CD4-positive, CD25-positive, alpha-beta regulatory T cell (primary cell): Measurements from ENCODE around the gene CCL4. TPM values are rescaled to one million over a fixed set of nuclear protein-coding genes. Genes with fewer than 3 reads are reported as not detected.

Experiments
- ATAC-seq, 2 donors: fragments of 150-1000 bp; cut with Tn5 transposase; one replicate each; pipeline ENCODE4 v1.10.0; 2021; ENCODE audit warnings: low read depth in 2 of 2, moderate number of reproducible peaks in 2 of 2, moderate library complexity in 1 of 2
- DNase-seq, 3 donors: peaks; one replicate each; pipeline versions ENCODE4 v3.0.0 to v3.0.0-alpha.2; 2012 to 2022; ENCODE audit warnings: mixed read lengths in 1 of 3
- H3K27ac ChIP-seq: one replicate; pipeline ENCODE4 v1.7.0; 2013; ENCODE audit warnings: mild to moderate bottlenecking, low read length; ENCODE audit not compliant: insufficient read depth, poor library complexity, severe bottlenecking
- H3K27me3 ChIP-seq: one replicate; pipeline ENCODE4 v1.7.0; 2013; ENCODE audit warnings: low read length; ENCODE audit not compliant: control insufficient read depth, insufficient read depth
- H3K36me3 ChIP-seq: one replicate; pipeline ENCODE4 v1.7.0; 2013; ENCODE audit warnings: mild to moderate bottlenecking, low read length, moderate library complexity; ENCODE audit not compliant: control insufficient read depth, insufficient read depth
- H3K4me1 ChIP-seq: 2 replicates; pipeline ENCODE4 v1.7.0; 2013; ENCODE audit warnings: mild to moderate bottlenecking, low read length; ENCODE audit not compliant: insufficient read depth, control insufficient read depth, poor library complexity, severe bottlenecking
- H3K4me3 ChIP-seq: one replicate; pipeline ENCODE4 v1.7.0; 2013; ENCODE audit warnings: low read depth, mild to moderate bottlenecking, low read length, moderate library complexity
- H3K9me3 ChIP-seq, 2 experiments: 1 replicate in 1 of 2; 2 replicates in 1 of 2; pipeline ENCODE4 v1.7.0; 2013; ENCODE audit warnings: low read length in 2 of 2, mild to moderate bottlenecking in 1 of 2, moderate library complexity in 1 of 2; ENCODE audit not compliant: control insufficient read depth in 2 of 2
- H3K27ac Mint-ChIP-seq, 3 donors: one replicate each; pipeline ENCODE4 v1.8.0; 2020 to 2022; ENCODE audit warnings: mild to moderate bottlenecking in 3 of 3, mixed read lengths in 3 of 3, moderate library complexity in 2 of 3
- H3K27me3 Mint-ChIP-seq: one replicate; pipeline ENCODE4 v1.8.0; 2022; ENCODE audit warnings: mild to moderate bottlenecking, mixed read lengths
- H3K36me3 Mint-ChIP-seq: one replicate; pipeline ENCODE4 v1.8.0; 2020; ENCODE audit warnings: mixed read lengths
- H3K4me1 Mint-ChIP-seq, 4 donors: one replicate each; pipeline ENCODE4 v1.8.0; 2020 to 2022; ENCODE audit warnings: mixed read lengths in 4 of 4, mild to moderate bottlenecking in 1 of 4
- H3K4me3 Mint-ChIP-seq, 4 donors: one replicate each; pipeline ENCODE4 v1.8.0; 2020 to 2022; ENCODE audit warnings: mild to moderate bottlenecking in 4 of 4, mixed read lengths in 4 of 4, moderate library complexity in 3 of 4
- H3K9me3 Mint-ChIP-seq, 7 donors: one replicate each; pipeline ENCODE4 v1.8.0; 2020 to 2022; ENCODE audit warnings: mixed read lengths in 7 of 7, mild to moderate bottlenecking in 3 of 7, moderate library complexity in 2 of 7
- polyA plus RNA-seq, 4 donors: library from polyadenylated mRNA; unstranded; fragments of 300-500 nt; fragmentation: Illumina TruSeq; gene quantifications; one replicate each; pipeline ENCODE4 v1.2.3, GENCODE V29; 2021
- total RNA-seq: library from RNA; stranded (reverse); gene quantifications from one replicate; pipeline ENCODE4 v1.2.3, GENCODE V29; 2022

Gene CCL4
- total and polyA plus RNA-seq, 5 donors from 2014 or later = 0.49 to 1.2 (median 0.59) TPM; not detected in 2

DNA sequence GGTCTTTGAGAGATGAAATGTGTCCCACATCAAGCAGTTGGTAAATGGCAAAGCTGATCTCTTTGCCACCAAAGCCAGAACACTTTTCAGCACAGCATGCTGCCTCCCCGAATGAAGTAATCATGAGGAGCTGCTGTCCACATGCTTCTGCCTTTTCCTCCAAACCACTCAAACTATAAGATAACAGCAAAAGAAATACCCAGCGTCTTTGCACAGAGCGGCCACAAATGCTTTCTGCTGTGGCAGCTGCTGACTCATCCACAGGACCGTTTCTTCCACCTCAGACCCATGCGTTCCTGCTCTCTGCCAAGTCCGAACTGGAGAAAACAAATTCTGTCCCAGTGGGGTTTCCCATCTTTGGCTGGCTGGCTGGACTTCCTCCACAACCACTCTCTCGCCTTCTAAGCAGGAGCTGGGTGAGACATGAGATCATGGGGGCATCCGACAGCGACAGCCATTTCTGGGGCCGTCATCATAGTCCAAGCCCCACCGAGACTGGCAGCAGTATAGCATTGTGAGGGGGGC is 45.7 kb downstream of the CCL4 start:
- Mint-ChIP-seq H3K4me1 (peaks cover 0 to 4% (median 2%) of the 10 kb centered on the region in 4 donors), H3K4me3 (no peak overlapping the region), H3K27me3 (peaks cover 29% of the 10 kb centered on the region), H3K36me3 (no peaks in the 10 kb centered on the region), H3K27ac (no peak overlapping the region), H3K9me3 (no peaks in the 10 kb centered on the region)
- H3K4me3 ChIP-seq = no peak overlapping the region
- H3K9me3 ChIP-seq = no peaks in the 10 kb centered on the region
- peaks cover 12% of the 10 kb centered on the region for H3K27me3 ChIP-seq
- no peaks in the 10 kb centered on the region for H3K4me1 ChIP-seq
- DNase-seq = no peak
- H3K36me3 ChIP-seq = no peaks in the 10 kb centered on the region
- ATAC-seq = no peak
- no peak overlapping the region for H3K27ac ChIP-seq

GRCh38 chr17:36151891-36152638 is 48.4 kb downstream of the CCL4 start:
- Mint-ChIP-seq H3K36me3 (no peaks in the 10 kb centered on the region), H3K9me3 (no peaks in the 10 kb centered on the region), H3K27ac (no peak overlapping the region), H3K27me3 (peaks cover 41% of the 10 kb centered on the region), H3K4me1 (peaks cover 0 to 4% (median 2%) of the 10 kb centered on the region in 4 donors), H3K4me3 (no peak overlapping the region)
- DNase-seq (no peak), ATAC-seq (no peak)
- Histone ChIP-seq H3K4me1 (no peaks in the 10 kb centered on the region), H3K27ac (no peak overlapping the region), H3K9me3 (no peaks in the 10 kb centered on the region), H3K36me3 (no peaks in the 10 kb centered on the region), H3K27me3 (peaks cover 12% of the 10 kb centered on the region), H3K4me3 (no peak overlapping the region)

DNA sequence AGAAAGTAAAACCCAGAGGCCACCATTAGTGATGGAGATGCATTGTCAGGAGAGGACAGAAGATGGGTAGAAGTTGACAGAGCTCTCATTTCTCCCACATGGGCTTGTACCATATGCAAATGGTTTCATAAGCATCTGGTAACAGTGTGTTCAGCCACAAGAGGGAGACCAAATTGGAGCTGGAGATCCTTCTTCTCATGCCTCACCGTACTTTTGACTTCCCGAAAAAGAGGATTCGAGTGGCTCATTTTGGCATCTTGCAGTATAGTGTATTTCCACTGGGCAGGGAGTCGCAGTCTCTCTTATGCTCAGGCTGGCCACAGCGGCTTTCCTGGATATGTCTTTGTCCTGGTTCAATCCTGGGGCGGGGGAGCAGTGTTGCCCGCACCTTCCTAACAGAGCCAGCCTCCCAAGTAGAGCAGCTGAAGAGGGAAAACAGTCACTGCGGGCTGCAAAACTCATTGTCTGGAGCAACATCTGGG is 49.1 kb downstream of the CCL4 start:
- ATAC-seq = no peak
- H3K4me3 ChIP-seq = no peak overlapping the region
- Mint-ChIP-seq H3K4me1 (peaks cover 0 to 4% (median 2%) of the 10 kb centered on the region in 4 donors), H3K27ac (no peak overlapping the region), H3K27me3 (peaks cover 41% of the 10 kb centered on the region), H3K4me3 (no peak overlapping the region), H3K36me3 (no peaks in the 10 kb centered on the region), H3K9me3 (no peaks in the 10 kb centered on the region)
- H3K27ac ChIP-seq = no peak overlapping the region
- H3K27me3 ChIP-seq = peaks cover 12% of the 10 kb centered on the region
- no peak for DNase-seq
- H3K4me1 ChIP-seq = no peaks in the 10 kb centered on the region
- H3K9me3 ChIP-seq = no peaks in the 10 kb centered on the region
- H3K36me3 ChIP-seq = no peaks in the 10 kb centered on the region

DNA sequence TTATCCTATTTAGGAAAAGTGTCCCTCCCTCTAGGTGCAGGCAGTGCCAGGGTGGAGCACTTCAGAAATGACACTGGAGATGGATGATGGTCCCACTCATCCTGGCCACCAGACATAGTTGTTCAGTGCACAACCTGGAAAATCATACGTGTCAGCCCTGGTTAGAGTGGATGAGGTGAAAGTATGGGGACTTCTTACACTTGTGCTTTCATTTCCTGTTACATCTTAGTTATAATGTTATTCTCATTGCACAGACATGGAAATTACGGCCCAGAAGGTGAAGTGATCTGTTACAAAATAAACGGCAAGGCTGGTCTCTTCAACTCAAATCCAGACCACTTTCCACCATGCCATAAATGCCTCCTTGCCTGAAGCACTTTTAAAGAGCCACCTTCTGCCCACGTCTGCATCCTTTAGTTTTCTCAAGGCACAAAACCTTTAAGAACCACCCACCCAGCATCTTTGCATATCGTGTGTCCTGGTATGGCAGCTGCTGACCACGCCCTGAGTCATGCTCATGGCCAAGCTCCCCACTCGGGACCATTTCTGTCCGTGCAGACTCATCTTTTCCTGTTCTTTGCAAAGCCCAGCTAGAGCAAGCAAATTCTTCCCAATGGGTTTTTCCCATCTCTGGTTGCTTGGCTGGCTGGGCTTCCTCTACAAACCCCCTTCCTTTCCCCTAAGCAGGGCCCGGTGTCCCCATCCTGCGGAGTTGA is 50.4 kb downstream of the CCL4 start:
- no peak for DNase-seq
- H3K27ac Mint-ChIP-seq = no peak overlapping the region

More for the DNA sequence above, 50.4 kb downstream of the CCL4 start:
- peaks cover 39% of the 10 kb centered on the region for H3K27me3 Mint-ChIP-seq
- Histone ChIP-seq H3K4me3 (no peak overlapping the region), H3K4me1 (no peaks in the 10 kb centered on the region), H3K9me3 (no peaks in the 10 kb centered on the region), H3K27me3 (peaks cover 12% of the 10 kb centered on the region), H3K36me3 (no peaks in the 10 kb centered on the region), H3K27ac (no peak overlapping the region)
- no peak overlapping the region for H3K4me3 Mint-ChIP-seq
- peaks cover 0 to 2% (median 1%) of the 10 kb centered on the region in 4 donors for H3K4me1 Mint-ChIP-seq
- peak in 1 of 2 donors; percentile 18 for ATAC-seq
- H3K36me3 Mint-ChIP-seq = no peaks in the 10 kb centered on the region
- no peaks in the 10 kb centered on the region for H3K9me3 Mint-ChIP-seq

Other genes with a start within 250 kb of the CCL4 start
- not detected for gene HEATR9, start 234.9 kb upstream of the CCL4 start, total RNA-seq
- not detected for gene HEATR9, start 234.9 kb upstream of the CCL4 start, polyA plus RNA-seq
- gene CCL5, start 223.5 kb upstream of the CCL4 start, total RNA-seq = 25.8 TPM
- 10 to 100 TPM in 1 of 4 donors, 1 to 10 TPM in 3; 4.7 to 12.4 (median 5.4) TPM for gene CCL5, start 223.5 kb upstream of the CCL4 start, polyA plus RNA-seq
- gene RDM1, start 173.1 kb upstream of the CCL4 start, total RNA-seq = not detected
- gene RDM1, start 173.1 kb upstream of the CCL4 start, polyA plus RNA-seq = under 1 TPM in 2 of 4 donors, not detected in 2; 0.38 to 0.81 TPM
- not detected for gene LYZL6, start 160.1 kb upstream of the CCL4 start, total RNA-seq
- not detected for gene LYZL6, start 160.1 kb upstream of the CCL4 start, polyA plus RNA-seq
- gene CCL16, start 122.3 kb upstream of the CCL4 start, total RNA-seq = not detected
- gene CCL16, start 122.3 kb upstream of the CCL4 start, polyA plus RNA-seq = not detected
- not detected for gene CCL14, start 117.1 kb upstream of the CCL4 start, total RNA-seq
- gene CCL14, start 117.1 kb upstream of the CCL4 start, polyA plus RNA-seq = not detected
- gene CCL15, start 102.3 kb upstream of the CCL4 start, total RNA-seq = not detected
- not detected for gene CCL15, start 102.3 kb upstream of the CCL4 start, polyA plus RNA-seq
- not detected for gene CCL23, start 85.9 kb upstream of the CCL4 start, total RNA-seq
- not detected for gene CCL23, start 85.9 kb upstream of the CCL4 start, polyA plus RNA-seq
- not detected for gene CCL18, start 39.6 kb upstream of the CCL4 start, total RNA-seq
- gene CCL18, start 39.6 kb upstream of the CCL4 start, polyA plus RNA-seq = not detected
- gene CCL3, start 13.7 kb upstream of the CCL4 start, total RNA-seq = not detected
- under 1 TPM in 1 of 4 donors, not detected in 3; 0.45 TPM for gene CCL3, start 13.7 kb upstream of the CCL4 start, polyA plus RNA-seq
- 8.5 TPM for gene TBC1D3B, start 72.8 kb downstream of the CCL4 start, total RNA-seq
- not detected for gene TBC1D3B, start 72.8 kb downstream of the CCL4 start, polyA plus RNA-seq
- gene CCL3L1, start 92.9 kb downstream of the CCL4 start, total RNA-seq = not detected
- gene CCL3L1, start 92.9 kb downstream of the CCL4 start, polyA plus RNA-seq = not detected
- not detected for gene CCL4L2, start 107.2 kb downstream of the CCL4 start, total RNA-seq
- gene CCL4L2, start 107.2 kb downstream of the CCL4 start, polyA plus RNA-seq = under 1 TPM in 1 of 4 donors, not detected in 3; 0.38 TPM
- 1.4 TPM for gene TBC1D3I, start 160.7 kb downstream of the CCL4 start, total RNA-seq
- gene TBC1D3I, start 160.7 kb downstream of the CCL4 start, polyA plus RNA-seq = not detected
- gene TBC1D3G, start 220.1 kb downstream of the CCL4 start, total RNA-seq = not detected
- gene TBC1D3G, start 220.1 kb downstream of the CCL4 start, polyA plus RNA-seq = not detected